Endothelial cell of hepatic sinusoid (primary cell): ENCODE data around the gene NUDC.

ENCODE experiments used
- in situ Hi-C: cut with HindIII; loops from 2 replicates; pipeline ENCODE4 v1.10.0; 2017; ENCODE audit warnings: low sequenced_read_pairs

Gene NUDC

GRCh38 chr1:26949266-26949925 is 27.9 kb downstream of the NUDC start:
- in situ Hi-C loops: no loop called here

DNA sequence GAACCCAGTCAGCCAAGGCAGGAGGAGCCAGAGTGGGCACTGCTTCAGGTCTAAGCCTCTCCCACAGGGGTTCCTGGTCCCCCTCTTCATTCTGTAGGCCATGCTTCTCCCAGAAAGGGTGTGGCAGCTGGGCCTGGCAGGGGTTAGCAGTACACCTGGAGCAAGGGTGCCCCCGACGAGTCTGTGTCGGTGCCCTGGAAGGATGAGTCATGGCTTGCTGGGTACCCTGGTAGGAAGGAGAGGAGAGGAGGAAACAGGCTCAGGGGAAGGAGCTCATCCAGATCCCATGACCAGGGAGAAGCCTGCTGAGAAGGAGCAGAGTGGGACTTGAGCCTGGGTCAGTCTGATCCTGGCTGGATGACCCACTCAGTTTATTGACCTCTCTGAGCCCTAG is 28.4 kb downstream of the NUDC start:
- in situ Hi-C loops: loop anchor here (25.0 kb wide), 1 partner anchor 287 kb away; the partner anchor contains the start of gene WDTC1

DNA sequence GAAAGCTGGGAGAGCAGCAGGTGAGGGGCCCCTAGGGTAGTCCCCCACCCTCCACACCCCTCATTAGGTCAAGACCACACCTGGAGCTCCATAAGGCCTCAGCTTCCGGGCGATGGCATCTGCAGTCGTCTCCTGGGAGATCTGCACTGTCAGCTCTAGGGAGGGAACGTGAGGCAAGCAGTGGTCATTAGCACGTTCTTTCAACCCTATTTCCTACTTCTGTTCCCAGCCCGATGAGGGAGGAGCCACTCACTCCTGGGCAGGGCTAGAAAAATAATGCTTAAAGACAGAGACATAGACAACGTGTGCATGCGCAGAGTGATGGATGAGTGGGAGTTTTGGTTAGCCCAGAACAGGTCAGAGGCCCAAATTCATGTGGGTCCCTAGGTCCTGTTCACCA is 29.1 kb downstream of the NUDC start:
- in situ Hi-C loops: loop anchor here (25.0 kb wide), 1 partner anchor 287 kb away; the partner anchor contains the start of gene WDTC1

DNA sequence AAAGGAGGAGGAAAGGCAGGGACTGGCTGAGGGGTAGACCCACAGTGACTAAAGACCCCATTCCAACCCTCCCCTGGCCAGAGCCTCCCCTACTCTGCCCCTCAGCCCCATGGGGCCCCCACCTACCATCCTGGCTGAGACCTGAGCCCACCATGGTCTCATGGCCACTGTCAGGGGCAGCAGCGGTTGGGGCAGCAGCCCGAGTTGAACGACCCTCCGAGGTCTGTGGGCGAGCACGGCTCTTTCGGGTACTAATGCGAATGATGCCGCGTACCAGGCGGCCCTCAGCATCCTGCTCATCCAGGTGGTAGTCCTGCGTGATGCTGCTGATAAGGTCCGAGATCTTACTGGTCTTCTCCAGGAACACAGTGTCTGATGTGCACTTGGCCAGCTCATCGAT is 29.7 kb downstream of the NUDC start:
- in situ Hi-C loops: loop anchor here (25.0 kb wide), 1 partner anchor 286 kb away; the partner anchor contains the start of gene WDTC1

DNA sequence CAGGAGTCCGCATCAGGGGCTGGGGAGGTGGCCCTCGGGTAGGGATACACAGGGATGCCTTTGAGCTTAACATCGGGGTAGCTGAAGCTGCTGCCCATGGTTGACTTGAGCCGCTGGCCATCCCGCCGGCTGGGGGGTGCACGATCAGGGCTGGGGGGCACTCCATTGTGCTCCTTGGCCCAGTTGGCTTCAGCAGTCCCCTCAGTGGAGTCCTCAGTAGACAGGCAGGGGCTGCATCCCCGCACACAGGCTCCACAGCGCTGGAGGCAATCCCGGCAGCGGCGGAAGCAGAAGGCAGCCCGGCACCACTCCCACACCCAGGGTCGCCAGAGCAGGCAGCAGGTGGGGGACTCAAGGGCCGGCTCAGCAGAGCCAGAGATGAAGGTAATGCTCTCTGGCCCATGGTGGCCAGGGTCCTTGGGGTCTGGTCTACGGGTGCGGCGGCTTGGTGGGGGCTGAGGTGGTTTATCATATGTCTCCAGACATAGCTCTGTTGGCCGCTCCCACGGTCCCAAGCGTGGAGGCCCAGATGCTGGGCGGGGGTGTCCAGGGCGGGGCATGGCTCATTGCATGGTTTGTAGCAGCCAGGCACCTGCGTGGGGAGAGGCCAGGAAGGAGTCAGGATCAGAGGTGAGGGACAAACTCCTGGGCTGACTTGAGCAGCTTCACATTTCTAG is 30.4 kb downstream of the NUDC start:
- in situ Hi-C loops: loop anchor here (25.0 kb wide), 1 partner anchor 285 kb away; the partner anchor contains the start of gene WDTC1

- in situ Hi-C loops: loop anchor here (25.0 kb wide), 1 partner anchor 284 kb away; the partner anchor contains the start of gene WDTC1
Measured at GRCh38 chr1:26953374-26953773, 31.8 kb downstream of the NUDC start.

DNA sequence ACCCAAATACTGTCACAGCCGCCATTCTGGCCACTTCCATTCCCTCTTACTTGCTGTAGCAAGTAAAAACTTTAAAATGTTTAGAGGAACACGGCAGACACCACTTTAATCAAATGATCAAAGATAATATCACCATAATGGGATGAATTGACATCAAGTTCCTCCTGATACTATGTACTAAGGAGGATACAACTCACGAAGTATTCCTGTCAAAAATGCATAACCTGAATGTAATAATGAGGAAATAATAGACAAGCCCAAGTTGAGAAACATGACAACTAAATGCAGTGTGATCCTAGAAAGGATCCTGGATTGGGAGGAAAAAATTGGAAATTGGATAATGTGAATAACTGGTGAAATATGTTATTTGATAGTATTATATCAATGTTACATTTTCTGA is 34.8 kb downstream of the NUDC start:
- in situ Hi-C loops: loop anchor here (25.0 kb wide), 1 partner anchor 281 kb away; the partner anchor contains the start of gene WDTC1

- in situ Hi-C loops: loop anchor here (25.0 kb wide), 1 partner anchor 280 kb away; the partner anchor contains the start of gene WDTC1
Measured at GRCh38 chr1:26957306-26957705, 35.8 kb downstream of the NUDC start.

DNA sequence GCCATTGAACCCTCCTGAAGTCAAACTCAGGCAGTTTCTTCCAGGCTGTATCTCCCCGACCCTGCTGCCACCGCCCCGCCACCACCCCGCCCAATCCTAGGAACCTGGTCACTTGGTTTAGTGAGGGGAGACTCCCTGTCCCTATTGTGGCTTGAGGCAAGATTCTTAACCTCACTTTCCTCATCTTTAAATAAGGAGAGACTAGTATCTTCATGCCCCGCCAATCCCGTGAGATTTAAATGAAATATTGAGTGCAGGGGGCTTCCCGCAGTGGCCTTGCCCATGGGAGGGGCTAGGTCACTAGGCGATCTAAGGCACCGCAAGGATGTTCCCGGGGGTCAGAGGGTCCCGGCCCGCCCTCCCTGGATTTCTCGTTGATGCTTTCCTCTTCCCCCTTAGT is 37.7 kb downstream of the NUDC start:
- in situ Hi-C loops: loop anchor here (25.0 kb wide), 1 partner anchor 278 kb away; the partner anchor contains the start of gene WDTC1

DNA sequence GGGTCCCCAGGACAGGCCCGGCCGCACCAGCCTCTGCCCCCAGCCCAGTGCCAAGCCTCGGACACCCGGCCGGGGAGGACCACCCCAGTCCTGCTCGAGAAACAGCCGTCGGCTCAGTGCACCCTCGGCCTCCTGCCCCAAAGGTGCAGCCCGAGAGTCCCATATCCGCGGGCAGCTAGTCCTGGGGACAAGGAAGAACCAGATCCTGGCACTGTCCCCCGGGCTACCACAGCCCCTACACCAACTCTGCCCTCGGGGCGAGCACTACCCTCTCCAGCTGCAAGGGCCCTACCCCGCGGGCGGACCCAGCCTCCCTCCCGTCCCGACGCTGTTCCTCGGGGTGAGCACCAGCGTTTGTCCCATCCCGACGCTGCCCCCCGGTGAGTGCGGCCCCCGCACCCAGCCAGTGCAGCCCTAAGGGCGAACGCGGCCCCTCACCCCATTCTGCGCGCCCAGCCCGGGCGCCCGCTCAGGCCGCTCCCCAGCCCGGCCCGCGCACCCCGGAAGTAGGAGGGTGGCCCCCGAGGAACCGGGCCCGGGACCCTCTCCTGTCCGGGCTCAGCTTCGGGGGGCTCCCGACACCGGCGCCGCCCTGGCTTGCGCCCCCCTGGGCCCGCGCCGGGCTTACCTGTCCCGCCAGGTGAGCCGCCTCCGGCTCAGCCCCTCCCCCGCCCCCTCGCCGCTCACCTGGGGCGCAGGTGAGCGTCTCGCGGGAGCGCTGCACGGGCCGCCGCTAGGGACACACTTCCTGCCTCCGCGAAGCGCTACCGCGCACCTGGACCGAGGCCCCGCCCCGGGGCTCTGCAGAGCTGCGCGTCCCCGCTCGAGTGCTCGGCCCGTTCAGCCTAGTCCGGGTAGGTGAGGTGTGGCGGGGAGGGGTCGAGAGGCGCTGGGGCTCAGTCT is 38.4 kb downstream of the NUDC start, which contains the start of gene KDF1:
KDF1 (minus strand) TSS at position 747 of the 903 bp plus-strand sequence. CDS start 8,088 bp downstream, outside the sequence.
- in situ Hi-C loops: loop anchor here (5.0 to 25.0 kb wide), 3 partner anchors 67 to 277 kb away; partner anchors contain the start of gene WDTC1

- in situ Hi-C loops: loop anchor here (5.0 to 25.0 kb wide), 3 partner anchors 67 to 277 kb away; partner anchors contain the start of gene WDTC1
Measured at GRCh38 chr1:26960625-26960966, 39.1 kb downstream of the NUDC start.

- in situ Hi-C loops: loop anchor here (5.0 to 25.0 kb wide), 3 partner anchors 65 to 275 kb away; partner anchors contain the start of gene WDTC1
Measured at GRCh38 chr1:26961826-26962225, 40.3 kb downstream of the NUDC start.

GRCh38 chr1:26965213-26965612 is 43.7 kb downstream of the NUDC start:
- in situ Hi-C loops: loop anchor here (25.0 kb wide), 1 partner anchor 272 kb away; the partner anchor contains the start of gene WDTC1

GRCh38 chr1:26965628-26966027 is 44.1 kb downstream of the NUDC start:
- in situ Hi-C loops: loop anchor here (25.0 kb wide), 1 partner anchor 272 kb away; the partner anchor contains the start of gene WDTC1

DNA sequence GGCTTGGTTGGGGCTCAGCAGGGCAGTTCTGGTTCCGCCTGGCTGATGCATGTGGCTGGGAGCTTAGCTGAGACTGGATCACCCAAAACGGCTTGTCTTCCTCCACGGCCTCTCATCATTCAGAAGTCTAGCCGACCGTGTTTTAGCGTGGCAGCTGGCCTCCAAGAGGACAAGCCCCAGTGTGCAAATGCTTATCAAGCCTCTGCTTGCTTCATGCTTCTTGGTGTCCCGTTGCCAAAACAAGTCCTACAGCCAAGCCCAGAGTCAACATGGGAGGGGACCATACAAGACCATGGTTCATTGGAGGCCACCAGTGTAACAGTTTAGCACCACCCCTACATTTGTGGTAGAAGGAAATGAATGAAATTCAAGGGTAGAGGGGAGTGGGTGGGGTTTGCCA is 49.3 kb downstream of the NUDC start:
- in situ Hi-C loops: loop anchor here (25.0 kb wide), 1 partner anchor 266 kb away; the partner anchor contains the start of gene WDTC1

DNA sequence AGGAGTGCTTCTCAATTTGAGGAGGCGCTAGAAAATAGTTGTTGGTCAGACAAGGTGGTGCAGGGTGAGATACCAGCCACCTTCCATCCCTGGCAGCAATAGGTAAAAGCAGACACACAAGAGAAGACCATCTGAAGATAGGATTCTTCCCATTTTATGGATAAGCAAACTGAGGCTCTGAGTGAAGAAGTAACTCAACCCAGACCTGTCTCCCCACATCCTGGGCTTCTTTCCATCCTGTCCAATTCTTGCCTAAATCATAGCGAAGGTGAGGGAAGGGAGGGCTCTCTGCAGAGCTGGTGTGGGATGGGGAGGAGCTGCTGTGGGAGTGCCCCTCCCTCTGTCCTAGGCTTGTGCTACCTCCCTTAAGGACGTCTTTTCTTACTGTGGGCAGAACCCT is 50.0 kb downstream of the NUDC start:
- in situ Hi-C loops: loop anchor here (25.0 kb wide), 1 partner anchor 266 kb away; the partner anchor contains the start of gene WDTC1

DNA sequence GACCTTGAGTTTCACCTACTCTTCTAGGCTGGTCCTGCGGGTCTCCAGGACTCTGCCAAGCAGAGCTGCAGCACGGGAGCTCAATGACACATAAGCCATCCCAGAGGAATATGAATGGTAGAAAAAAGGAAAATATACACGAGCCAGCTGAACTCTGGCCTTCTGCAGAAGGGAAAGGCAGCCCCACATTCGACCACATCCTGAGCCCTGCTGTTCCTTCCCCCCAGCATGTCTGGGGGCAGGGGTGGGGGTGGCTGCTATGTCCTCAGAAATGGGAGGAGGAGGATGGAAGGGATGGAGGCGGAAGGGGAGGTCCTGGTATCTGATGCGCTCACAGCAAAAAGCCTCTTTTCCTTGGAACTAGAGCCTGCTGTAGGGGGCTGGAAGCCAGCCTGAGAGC is 50.8 kb downstream of the NUDC start:
- in situ Hi-C loops: loop anchor here (25.0 kb wide), 1 partner anchor 265 kb away; the partner anchor contains the start of gene WDTC1

DNA sequence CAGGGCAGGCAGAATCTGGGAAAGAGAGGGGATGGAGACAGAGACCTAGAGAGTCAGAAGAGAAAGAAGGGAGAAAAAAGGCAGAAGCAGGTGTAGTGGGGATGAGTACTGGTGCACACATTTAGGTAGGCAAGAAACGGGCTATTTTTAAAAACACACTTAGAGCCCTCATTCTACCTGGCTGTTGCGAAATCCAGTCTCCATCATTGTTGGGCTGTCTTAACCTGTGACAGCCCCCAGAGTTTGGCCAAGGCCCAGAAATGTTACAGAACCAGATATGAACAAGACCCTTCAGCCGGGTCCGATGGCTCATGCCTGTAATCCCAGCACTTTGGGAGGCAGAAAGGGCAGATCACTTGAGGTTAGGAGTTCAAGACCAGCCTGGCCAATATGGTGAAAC is 51.3 kb downstream of the NUDC start:
- in situ Hi-C loops: loop anchor here (25.0 kb wide), 1 partner anchor 264 kb away; the partner anchor contains the start of gene WDTC1

DNA sequence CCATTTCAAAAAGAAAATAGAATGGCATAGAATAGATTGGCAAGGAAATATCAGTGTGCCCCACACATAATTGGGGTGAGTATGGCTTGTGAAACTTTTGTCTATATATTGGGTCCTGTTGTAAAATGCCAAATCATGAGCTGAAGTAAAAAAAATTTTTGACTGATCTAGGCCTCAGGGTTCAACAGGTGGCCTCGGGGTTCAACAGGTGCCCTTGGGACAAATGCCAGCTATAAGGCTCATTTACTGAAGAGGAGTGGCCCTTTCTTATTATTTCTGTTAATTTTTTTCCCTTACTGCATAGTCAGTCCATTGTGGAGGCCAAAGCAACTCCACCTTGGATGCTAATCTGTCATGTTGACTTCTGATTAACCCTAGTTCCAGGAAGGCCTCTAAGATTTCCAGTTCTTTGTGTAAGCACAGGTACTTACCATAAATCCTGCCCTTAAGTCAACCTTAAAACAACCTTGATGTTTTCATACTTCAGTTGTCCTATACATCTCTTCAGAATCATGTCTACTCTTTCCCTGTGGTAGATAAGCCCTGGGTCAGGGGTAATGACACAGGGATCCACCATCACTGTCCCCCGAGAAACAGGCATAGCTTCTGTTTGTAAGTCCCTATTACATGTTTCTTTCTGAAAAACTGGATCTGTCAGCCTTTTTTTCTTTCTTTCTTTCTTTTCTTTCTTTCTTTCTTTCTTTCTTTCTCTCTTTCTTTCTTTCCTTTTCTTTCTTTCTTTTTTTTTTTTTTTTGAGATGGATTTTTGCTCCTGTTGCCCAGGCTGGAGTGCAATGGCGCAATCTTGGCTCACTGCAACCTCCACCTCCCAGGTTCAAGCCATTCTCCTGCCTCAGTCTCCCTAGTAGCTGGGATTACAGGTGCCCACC is 55.3 kb downstream of the NUDC start:
- in situ Hi-C loops: no loop called here
